ENCODE results near the gene TRERF1. TPM values are rescaled to one million over a fixed set of nuclear protein-coding genes. Genes with fewer than 3 reads are reported as not detected.

Gene TRERF1
- total RNA-seq, 6 donors from 2014 or later = 2.0 to 7.3 (median 5.4) TPM

DNA sequence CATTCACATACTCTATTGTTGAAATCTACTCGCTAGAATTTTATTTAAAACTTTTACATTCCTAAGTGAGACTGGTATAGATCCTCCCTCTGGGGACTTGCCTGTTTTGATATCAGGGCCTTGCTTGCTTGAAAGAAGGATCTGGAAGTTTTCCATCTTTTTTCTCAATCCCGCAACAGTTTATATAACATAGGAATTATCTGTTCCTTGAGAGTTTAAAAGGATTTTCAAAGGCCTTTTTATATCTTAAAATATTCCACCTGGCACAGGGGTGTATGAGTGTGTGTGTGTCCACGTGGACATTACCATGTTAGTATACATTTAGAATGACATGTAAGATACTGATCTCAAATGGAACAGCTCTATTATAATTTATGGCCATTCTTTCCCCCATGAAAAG, 96.3 kb downstream of the TRERF1 start:
- no peaks in the 10 kb centered on the region for H3K36me3 ChIP-seq
- H3K27ac ChIP-seq = no peak overlapping the region
- H3K27me3 ChIP-seq = no peaks in the 10 kb centered on the region
- H3K4me3 ChIP-seq = no peak overlapping the region
- no peaks in the 10 kb centered on the region for H3K9me3 ChIP-seq
- ATAC-seq (ENCODE audit: low FRiP score in 2 of 2) (no peak), DNase-seq (no peak)
- no peaks in the 10 kb centered on the region for H3K4me1 ChIP-seq
- TF ChIP-seq, protein P1, sequence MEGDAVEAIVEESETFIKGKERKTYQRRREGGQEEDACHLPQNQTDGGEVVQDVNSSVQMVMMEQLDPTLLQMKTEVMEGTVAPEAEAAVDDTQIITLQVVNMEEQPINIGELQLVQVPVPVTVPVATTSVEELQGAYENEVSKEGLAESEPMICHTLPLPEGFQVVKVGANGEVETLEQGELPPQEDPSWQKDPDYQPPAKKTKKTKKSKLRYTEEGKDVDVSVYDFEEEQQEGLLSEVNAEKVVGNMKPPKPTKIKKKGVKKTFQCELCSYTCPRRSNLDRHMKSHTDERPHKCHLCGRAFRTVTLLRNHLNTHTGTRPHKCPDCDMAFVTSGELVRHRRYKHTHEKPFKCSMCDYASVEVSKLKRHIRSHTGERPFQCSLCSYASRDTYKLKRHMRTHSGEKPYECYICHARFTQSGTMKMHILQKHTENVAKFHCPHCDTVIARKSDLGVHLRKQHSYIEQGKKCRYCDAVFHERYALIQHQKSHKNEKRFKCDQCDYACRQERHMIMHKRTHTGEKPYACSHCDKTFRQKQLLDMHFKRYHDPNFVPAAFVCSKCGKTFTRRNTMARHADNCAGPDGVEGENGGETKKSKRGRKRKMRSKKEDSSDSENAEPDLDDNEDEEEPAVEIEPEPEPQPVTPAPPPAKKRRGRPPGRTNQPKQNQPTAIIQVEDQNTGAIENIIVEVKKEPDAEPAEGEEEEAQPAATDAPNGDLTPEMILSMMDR (IDR thresholded peaks at IDR 0.05) = no peak
- TF ChIP-seq POLR2A (IDR thresholded peaks at IDR 0.05) (no peak), POLR2AphosphoS5 (IDR thresholded peaks at IDR 0.05) (no peak), EP300 (IDR thresholded peaks at IDR 0.05) (no peak)
- 75 to 84% methylated on average over 3 of the region's 3 CpGs for WGBS, 2 donors

DNA sequence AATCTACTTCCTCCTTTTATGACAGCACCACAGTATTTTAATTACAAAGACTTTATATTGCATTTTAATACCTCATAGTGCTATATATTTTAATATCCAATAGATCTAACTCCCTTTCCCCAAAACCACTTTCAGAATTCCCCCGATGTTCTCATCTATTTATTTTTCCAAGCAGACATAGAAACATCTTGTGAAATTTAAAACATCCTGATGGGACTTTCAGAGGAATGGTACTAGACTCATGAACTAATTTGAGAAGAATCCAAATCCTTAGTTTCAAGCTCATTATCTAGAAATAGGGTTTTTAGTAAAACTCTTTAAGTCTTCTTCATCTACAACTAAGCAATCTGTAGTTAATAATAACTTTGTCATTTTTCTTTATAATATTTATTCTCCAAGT, 97.0 kb downstream of the TRERF1 start:
- WGBS, 2 donors = 64 to 78% methylated on average over 1 of the region's 1 CpG
- H3K4me1 ChIP-seq = no peaks in the 10 kb centered on the region
- no peak for DNase-seq
- H3K36me3 ChIP-seq = no peaks in the 10 kb centered on the region
- no peaks in the 10 kb centered on the region for H3K27me3 ChIP-seq
- H3K4me3 ChIP-seq = no peak overlapping the region
- H3K9me3 ChIP-seq = no peaks in the 10 kb centered on the region
- TF ChIP-seq POLR2AphosphoS5 (IDR thresholded peaks at IDR 0.05) (no peak), POLR2A (IDR thresholded peaks at IDR 0.05) (no peak), EP300 (IDR thresholded peaks at IDR 0.05) (no peak)
- TF ChIP-seq, protein P1 (IDR thresholded peaks at IDR 0.05) = no peak
- H3K27ac ChIP-seq = no peak overlapping the region
- no peak for ATAC-seq (ENCODE audit: low FRiP score in 2 of 2)

DNA sequence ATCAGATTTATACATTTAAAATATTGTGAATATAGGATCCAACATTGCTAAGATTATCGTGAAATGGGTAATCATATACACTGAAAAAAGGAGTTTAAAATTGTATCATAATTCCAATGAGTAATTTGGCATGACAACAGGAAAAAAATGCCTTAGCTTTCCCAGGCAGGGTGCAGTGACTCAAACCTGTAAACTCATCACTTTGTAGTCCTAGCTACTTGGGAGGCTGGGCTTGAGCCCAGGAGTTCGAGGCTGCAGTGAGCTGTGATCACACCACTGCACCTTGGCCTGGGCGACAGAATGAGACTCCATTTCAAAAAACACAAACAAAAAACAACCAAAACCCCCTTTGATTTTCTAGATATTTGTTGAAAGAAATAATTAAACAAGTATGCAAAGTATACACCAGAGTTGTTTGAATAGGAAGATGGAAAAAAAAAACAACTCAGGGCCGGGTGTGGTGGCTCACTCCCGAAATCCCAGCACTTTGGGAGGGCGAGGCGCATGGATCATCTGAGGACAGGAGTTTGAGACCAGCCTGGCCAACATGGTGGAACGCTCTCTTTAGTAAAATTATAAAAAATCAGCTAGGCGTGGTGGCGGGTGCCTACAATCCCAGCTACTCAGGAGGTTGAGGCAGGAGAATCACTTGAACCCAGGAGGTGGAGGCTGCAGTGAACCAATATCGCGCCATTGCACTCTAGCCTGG, 98.7 kb downstream of the TRERF1 start:
- DNase-seq (no peak), ATAC-seq (ENCODE audit: low FRiP score in 2 of 2) (no peak)
- Histone ChIP-seq H3K9me3 (no peaks in the 10 kb centered on the region), H3K4me1 (no peaks in the 10 kb centered on the region), H3K36me3 (no peaks in the 10 kb centered on the region), H3K4me3 (no peak overlapping the region), H3K27ac (no peak overlapping the region), H3K27me3 (no peaks in the 10 kb centered on the region)
- TF ChIP-seq POLR2AphosphoS5 (IDR thresholded peaks at IDR 0.05) (no peak), POLR2A (IDR thresholded peaks at IDR 0.05) (no peak), EP300 (IDR thresholded peaks at IDR 0.05) (no peak)
- TF ChIP-seq, protein P1 (IDR thresholded peaks at IDR 0.05) = no peak
- 91 to 93% methylated on average over 12 of the region's 12 CpGs for WGBS, 2 donors

DNA sequence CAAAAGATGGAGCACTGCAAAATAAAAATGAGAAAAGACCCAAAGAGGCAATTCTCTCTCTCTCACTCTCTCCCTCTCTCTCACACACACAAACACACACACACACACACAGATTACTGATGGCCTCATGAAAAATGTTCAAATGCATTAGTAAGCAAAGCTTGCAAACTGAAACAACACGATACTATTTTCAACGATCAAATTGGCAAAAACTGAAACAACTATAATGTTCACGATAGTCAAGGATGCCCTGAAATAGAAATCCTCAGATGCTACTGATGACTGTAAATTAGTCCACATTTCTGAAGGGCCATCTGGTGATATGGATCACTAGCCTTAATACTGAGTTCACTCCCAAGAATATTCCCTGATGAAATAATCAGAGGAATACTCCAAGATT, 100.8 kb downstream of the TRERF1 start:
- H3K4me1 ChIP-seq = no peaks in the 10 kb centered on the region
- no peaks in the 10 kb centered on the region for H3K36me3 ChIP-seq
- H3K4me3 ChIP-seq = no peak overlapping the region
- no peak for DNase-seq
- TF ChIP-seq POLR2A (IDR thresholded peaks at IDR 0.05) (no peak), POLR2AphosphoS5 (IDR thresholded peaks at IDR 0.05) (no peak), EP300 (IDR thresholded peaks at IDR 0.05) (no peak)
- TF ChIP-seq, protein P1 (IDR thresholded peaks at IDR 0.05) = no peak
- H3K27me3 ChIP-seq = no peaks in the 10 kb centered on the region
- no peaks in the 10 kb centered on the region for H3K9me3 ChIP-seq
- ATAC-seq (ENCODE audit: low FRiP score in 2 of 2) = no peak
- no peak overlapping the region for H3K27ac ChIP-seq
- WGBS, 2 donors = 87 to 97% methylated on average over 3 of the region's 3 CpGs

All from upper lobe of left lung (tissue), 6 donors.